A549 (cell line): ENCODE data around the gene ATP5PD.

Source experiments
- CHD2 ChIP-seq: fragments of 150-350 bp; IDR thresholded peaks from 2 replicates; pipeline ENCODE4 v1.6.1; 2014; ENCODE audit warnings: low read length; ENCODE audit not compliant: partially characterized antibody
- CHD4 ChIP-seq: fragments of 200-600 bp; sonication (generic); IDR thresholded peaks from 2 replicates; pipeline ENCODE4 v1.6.1; 2016; ENCODE audit warnings: antibody characterized with exemption, mild to moderate bottlenecking, borderline replicate concordance
- CTCF ChIP-seq: fragments of >200 bp; sonication (Bioruptor Twin); formaldehyde crosslinking; IDR thresholded peaks from 3 replicates; pipeline ENCODE4 v1.5.1; 2016
- EP300 ChIP-seq, 2 experiments: fragments of >200 bp; sonication (Bioruptor Twin); formaldehyde crosslinking; IDR thresholded peaks; 2 replicates in 1 of 2; 3 replicates in 1 of 2; pipeline ENCODE4 v1.6.1; 2016 to 2017
- MYC ChIP-seq: IDR thresholded peaks from 2 replicates; pipeline ENCODE4 v1.6.1; 2012; ENCODE audit warnings: mild to moderate bottlenecking, inconsistent platforms, low read length, improper control_type of control experiment, borderline replicate concordance
- POLR2A ChIP-seq: IDR thresholded peaks from 2 replicates; pipeline ENCODE4 v1.6.1; 2012; ENCODE audit warnings: mild to moderate bottlenecking, low read length

GRCh38 chr17:75074532-75074931 lies 27.8 kb upstream of the ATP5PD start:
- TF ChIP-seq POLR2A = no peak
- no peak for TF ChIP-seq CHD4
- no peak for TF ChIP-seq MYC
- no peak for TF ChIP-seq CTCF
- no peak for TF ChIP-seq EP300 (IDR thresholded peaks at IDR 0.05)
- TF ChIP-seq CHD2 = no peak
